IPS DF 4.7 (cell line): ENCODE data around the gene GYPB.
"Not testable (repeated sequence)": the region's sequence is repeated elsewhere in the genome, so short reads cannot be mapped to it uniquely, and the experiment has no call there.

Experiments
- DNase-seq: peaks from one replicate; pipeline ENCODE4 v3.0.0-alpha.2; 2013; ENCODE audit warnings: low spot score; ENCODE audit errors: extremely low read depth

The GYPB gene

DNA sequence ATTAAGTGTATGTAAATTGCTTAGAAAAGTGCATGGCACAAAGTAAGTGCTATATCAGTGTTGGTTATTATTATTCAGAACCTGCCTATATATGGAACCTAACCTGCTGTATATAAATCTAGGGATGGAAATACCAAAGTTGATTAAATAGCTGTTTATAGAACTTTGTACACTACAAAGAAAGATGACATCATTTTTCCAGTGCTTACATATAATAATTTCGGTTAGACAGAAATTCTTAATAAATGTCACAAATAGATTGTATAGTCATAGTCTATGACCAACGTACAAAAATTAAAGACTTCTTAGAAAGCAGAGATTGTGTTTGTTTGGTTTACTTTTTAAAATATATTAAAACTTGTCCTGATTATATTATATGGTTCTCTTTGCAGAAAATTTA is 4.4 kb downstream of the GYPB start:
- no peak for DNase-seq

DNA sequence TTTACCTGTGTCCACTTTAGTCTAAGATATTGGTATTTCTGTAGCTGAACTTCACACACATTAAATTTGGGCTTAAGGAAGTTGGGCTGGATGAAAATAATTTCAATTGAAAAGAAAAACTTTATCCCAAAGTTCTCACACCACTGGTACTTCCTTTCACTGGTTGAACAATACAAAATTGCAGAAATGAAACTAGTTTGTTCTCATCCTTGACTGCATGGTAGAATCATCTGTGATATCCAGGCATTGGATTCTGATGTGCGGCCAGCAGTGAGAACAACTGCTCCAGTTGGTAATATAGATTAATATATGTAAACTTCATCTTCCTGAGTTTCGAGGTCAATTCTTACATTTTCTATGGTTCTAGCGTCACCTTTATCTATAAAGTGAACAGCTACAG is 10.6 kb downstream of the GYPB start:
- DNase-seq, result not testable (repeated sequence)

DNA sequence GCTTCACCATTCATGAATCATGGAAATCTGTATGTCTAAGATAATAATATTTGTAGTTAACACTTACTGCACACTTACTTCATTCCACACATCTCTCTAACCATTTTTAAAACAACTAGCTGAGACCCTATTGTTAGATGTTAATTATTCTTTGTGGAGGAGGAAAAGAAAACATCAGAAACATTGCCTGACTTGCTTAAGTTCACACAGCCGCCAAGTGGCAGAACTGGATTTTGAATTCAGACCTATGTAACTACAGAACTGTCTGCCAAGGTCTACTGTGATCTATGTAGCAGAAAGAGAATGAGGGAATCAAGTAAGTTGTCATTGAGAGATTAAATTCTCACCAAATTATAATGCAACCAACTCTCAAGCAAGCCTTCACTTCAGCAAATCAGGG is 11.2 kb downstream of the GYPB start:
- DNase-seq, result not testable (repeated sequence)

DNA sequence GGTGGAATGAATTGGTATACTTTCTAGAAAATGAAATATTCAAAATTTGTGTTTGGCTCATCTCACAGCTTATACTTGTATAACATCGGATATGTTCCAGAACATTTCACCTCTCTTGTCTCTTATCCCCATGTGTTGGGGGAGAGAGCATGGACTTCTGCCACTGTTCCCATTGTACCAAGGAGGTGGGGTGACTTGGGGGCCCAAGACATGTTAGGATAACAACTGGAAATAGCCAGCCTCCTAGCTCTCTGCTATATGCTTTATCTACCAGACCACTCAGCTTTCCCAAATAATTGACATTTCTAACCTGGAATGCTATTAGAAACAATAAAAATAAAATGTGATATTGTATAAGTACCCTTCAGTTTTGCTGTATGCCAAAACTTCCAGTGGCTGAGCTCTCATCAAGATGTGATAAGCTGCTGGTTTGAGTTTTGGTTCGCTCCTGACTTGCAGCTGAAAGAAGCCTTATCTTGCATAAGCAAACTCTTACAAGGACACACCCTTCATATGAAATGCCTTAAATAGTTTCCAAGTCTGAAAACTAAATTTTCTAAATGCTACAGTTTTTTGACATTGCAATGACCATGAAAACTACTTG is 12.9 kb downstream of the GYPB start:
- not testable (repeated sequence) for DNase-seq

DNA sequence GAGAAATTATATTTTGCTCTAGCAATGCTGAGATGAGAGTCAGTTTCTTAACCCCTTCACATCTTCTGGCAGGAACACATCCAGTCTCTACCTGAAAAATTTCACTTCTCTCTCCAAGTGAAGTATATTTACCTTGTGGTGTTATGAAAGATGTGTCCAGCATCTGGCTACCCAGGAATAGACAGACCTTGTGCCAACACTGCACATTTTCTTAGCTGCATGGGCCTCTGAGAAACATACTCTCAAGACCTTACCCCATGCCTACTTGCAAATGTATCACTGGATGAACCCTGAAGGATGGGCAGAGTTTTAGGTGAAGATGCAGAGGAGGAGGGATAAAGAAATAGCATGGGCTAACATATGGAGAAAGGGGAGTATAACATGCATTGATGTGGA is 13.6 kb downstream of the GYPB start:
- DNase-seq, result not testable (repeated sequence)

DNA sequence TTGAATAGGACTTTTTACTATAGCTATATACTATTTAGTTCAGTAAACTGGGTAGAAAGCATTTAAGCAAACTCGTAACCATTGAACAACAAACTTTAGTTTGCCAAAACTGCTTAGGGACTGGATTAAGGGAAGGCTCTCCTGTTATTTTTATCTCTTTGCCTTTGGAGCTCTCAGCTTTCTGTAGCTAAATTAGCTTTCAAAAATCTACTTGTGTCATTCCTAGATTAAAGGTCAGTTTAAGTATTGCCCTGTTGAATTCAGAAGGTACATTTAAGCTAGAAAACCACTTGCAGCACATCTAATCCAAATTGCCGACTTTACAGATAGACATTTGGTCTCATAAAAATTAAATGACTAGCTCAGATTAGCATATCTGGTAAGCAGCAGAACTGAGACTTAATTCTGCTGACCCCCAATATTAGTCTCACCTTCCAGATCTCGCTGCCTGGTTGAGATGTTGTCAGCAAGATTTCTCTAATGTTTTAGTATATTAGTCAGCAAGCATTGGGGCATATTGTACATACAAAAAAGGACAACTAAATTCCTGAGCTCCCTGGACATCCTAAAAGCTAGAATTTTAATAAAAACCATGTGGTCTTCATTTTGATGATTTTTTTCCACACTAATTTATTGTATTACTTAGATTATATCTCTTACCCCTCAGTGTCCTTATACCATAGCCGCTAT is 14.2 kb downstream of the GYPB start:
- DNase-seq, result not testable (repeated sequence)

DNA sequence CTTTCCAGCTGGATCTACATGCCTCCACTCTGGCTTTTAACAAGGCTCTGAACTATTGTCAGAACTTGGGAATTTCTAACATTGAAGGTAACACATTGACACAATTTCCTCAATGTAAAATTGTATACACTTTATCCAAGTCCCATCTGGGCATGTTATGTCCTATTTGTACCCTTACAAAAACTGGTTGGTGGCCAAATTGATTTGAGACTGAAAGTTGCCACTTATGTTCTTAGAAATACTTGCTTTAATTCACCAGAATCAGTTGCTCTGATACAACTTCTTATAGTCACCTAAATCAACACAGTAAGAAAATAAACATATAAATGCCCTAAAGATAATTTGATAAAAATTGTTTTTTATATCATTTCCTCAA is 15.3 kb downstream of the GYPB start:
- DNase-seq, result not testable (repeated sequence)

DNA sequence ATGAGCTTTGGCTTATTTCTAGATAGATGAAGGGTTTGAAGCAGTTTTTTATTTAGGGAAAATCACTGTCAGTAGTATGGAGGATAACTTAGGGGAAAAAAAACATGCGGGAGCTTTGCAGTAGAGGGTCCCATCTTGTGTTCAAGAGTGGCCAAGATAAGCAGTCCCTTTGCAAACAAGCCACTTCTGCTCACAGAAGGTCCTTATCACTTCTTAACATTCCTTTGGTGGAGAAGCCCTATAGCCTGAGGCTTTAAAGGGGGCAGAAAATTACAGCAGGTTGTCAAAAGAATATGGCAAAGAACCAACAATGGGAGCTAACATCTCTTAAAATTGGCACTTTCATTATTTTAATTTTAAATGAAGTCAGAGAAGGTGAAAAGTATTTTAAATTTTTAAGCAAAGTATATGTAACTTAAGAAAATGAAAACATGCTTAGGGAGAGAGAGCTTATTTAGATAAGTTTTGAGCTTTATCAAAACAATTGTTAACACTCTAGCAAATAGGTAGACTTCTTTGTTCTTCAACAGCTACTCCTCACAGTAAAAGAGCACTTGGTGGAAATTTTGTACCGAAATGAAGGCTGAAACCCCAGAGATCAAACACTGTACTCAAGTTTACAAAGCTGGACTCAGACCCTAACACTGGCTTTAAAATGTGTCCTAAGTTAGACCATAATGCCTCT is 15.8 kb downstream of the GYPB start:
- not testable (repeated sequence) for DNase-seq

DNA sequence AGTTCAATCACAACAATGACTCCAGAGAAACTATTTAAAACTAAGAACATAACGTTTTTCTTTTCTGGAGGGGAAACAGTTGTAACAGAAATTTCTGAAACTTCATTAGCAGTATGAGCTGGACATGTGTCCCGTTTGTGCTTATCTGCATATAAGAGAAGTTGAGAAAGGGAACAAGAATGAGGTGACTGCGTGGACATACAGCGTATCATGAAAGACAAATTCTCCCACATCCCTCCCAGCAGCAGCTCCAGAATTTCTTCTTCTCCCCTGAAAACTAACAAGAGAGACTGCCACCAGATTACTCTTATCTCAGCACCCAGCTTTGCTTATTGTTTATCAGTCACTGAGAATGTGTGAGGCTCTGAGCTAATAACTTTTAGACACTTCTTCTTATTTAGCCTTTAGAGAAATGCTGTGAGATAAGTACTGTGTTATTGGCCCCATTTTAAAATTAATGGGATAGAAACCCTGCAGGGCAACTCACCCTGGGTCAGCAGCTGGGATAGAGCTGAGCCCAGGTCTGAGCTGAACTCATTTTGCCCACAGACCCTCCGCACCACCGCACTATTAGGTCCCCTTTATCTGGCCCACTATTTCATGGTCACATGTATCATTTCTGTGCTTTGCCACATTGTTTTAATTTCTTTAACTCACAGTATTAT is 18.7 kb downstream of the GYPB start:
- DNase-seq, result not testable (repeated sequence)

DNA sequence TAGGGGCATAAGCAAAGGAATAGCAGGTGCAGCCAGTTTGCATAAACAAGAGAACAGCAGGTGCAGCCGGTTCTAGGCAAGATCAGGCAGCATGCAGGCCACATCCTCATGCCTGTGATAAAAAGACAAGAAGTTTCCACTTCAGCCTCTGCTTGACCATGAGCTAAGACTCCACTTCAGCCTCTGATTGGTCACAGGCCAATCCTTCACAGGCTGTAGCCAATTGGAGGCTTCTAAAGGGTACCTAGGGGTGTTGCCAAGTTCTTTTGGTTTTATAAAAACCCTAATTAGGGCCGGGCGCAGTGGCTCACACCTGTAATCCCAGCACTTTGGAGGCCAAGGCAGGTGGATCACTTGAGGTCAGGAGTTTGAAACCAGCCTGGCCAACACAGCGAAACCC is 23.0 kb downstream of the GYPB start:
- DNase-seq, result not testable (repeated sequence)

DNA sequence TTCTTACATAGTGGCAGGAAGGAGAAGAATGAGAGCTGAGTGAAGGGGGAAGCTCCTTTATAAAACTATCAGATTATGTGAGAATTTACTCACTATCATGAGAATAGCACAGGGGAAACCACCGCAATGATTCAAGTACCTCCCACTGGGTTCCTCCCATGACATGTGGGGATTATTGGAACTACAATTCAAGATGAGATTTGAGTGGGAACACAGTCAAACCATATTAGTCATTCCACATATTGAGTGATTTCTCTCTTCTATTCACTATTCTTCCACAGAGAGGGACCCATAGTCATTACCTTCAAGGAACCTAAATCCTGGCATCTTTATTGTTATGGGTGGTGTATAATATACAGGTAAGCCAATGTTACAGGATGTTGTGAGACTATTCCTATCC is 27.4 kb downstream of the GYPB start:
- DNase-seq, result not testable (repeated sequence)

DNA sequence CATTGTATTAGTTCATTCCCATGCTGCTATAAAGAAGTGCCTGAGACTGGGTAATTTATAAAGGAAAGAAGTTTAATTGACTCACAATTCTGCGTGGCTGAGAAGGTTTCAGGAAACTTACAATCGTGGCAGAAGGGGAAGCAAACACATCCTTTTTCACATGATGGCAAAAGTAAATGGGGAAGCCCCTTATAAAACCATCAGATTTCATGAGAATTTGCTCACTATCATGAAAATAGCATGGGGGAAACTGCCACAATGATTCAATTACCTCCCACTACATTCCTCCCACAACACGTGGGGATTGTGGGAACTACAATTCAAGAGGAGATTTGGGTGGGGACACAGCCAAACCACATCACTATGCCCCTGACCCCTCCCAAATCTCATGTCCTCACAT is 28.5 kb downstream of the GYPB start:
- not testable (repeated sequence) for DNase-seq

DNA sequence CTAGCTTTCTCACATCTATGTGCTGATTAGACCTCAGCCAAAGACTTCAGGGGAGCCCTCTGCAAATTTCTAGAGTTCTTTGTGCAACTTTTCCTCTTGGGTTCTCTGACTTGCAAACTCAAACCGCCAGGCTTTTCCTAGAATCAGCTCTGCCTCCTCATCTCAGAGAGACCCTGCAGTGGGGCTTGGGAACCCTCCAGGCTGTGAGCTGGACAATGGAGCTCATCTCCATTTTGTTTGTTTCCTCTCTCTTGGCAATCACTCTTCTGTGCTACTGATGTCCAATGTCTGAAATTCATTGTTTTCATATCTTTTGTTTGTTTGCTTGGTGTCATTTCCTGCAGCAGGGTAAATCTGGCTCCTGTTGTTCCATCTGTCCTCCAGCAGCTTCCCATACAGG is 33.0 kb downstream of the GYPB start:
- no peak for DNase-seq

DNA sequence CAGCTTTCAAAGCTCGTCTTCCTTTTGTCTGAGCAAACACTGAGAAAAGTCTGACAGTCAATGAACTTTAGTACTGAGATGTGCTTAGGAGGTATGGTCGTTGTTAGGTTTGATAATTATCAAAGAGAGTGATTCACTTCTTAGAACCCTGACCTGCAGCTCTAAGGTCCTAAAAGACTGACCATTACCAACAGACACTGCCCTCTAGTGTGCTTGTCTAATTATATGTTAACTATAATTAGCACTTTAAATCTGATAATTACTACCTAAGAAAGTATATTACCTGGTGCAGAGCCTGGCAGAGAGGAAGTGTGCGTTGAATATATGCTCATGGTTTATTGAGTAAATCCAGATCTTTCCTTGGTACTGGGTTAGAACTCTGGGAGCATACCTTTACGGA is 38.4 kb downstream of the GYPB start:
- not testable (repeated sequence) for DNase-seq

DNA sequence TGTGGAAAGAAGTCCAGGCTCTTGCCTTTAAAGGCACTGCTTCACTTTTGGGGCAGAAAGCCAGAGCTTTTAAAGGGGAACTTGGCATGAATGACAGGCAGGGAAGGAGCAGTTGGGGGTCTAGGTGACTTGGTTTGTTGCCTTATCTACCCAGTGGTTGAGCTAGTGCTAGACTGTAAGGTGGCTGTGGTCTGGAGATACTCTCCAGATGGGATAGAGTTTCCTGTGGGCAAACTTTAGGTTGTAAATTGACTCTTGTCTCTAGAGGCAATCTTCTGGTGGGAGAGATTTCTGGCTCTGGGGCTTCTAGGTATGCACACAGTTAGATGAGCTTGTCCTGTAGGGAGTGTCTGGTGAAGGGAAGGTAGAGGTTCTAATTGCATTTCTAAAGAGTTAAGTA is 43.7 kb downstream of the GYPB start:
- not testable (repeated sequence) for DNase-seq

DNA sequence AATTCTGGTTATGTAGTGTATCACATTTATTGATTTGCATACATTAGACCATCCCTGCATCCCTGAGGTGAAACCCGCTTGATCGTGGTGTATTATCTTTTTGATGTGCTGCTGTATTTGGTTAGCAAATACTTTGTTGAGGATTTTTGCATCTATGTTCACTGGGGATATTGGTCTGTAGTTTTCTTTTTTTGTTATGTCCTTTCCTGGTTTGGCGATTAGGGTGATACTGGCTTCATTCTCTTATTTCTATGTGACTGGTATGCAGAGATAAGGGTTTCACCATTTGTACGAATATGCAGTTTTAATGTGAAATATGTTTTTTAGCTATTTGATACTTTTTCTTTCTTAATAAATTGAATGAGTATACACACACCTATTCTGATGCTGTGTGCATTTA is 45.2 kb downstream of the GYPB start:
- not testable (repeated sequence) for DNase-seq

DNA sequence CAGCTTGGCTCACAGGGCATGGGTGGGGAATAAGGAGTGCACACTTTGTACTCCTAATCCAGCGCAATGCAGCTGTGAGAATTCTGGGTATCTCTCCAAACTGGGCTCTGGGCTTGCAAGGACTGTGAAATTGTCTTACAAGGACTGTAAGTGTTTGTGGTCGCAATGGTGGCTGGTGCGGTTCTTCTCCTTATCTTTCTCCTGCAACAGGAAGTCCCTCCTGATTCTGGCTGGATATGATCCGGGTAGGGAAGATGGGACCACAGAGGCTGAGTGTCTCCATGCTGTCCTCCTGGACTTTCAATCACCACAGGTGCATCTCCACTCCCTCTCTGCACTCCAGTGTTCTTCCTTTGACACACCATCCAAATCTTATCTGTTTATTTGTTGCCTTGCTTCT is 58.1 kb downstream of the GYPB start:
- DNase-seq, result no peak

DNA sequence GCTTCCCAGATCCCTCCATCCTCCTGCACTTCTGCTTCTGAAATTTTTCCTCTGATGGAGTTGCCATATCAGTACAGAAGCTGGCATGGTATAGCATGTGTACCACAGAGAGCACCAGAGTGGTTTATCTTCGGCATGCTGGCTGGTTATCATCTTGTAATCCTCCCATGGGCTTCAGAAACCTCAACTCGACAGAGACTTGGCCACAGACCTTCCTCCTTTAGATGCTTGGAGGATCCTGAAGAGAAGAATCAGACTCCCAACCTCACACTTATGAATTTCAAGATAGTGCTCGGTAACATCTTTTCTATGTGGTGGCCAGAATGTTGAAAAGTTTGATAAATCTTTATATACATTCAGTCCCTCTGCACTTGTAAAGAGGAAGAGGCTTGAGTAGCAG is 63.9 kb downstream of the GYPB start:
- not testable (repeated sequence) for DNase-seq

DNA sequence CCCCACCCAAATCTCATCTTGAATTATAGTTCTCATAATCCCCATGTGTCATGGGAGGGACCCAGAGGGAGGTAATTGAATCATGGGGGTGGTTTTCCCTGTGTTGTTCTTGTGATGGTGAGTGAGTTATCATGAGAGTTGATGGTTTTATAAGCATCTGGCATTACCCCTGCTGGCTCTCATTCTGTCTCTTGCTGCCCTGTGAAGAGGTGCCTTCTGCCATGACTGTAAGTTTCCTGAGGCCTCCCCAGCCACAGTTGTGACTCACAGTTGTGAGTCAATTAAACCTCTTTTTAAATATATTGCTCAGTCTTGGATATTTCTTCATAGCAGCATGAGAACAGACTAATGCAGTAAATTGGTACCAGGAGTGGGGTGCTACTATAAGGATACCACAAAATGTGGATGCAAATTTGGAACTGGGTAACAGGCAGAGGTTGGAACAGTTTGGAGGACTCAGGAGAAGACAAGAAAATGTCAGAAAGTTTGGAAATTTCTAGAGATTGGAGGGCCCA is 67.7 kb downstream of the GYPB start:
- DNase-seq, result not testable (repeated sequence)

DNA sequence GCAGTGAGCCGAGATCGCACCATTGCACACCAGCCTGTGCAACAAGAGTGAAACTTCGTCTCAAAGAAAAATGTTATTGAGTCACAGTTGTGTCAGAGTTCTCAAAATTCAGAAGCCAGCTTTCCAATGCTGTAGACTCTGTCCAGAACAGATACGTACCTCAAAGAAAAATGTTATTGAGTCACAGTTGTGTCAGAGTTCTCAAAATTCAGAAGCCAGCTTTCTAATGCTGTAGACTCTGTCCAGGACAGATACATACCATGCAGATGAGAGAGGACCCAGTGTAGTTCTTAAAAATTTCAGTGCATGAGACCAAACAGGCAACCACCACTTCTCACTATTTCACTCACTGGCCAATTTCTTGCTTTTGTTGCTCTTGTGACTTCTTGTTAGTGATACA is 68.2 kb downstream of the GYPB start:
- DNase-seq, result not testable (repeated sequence)

DNA sequence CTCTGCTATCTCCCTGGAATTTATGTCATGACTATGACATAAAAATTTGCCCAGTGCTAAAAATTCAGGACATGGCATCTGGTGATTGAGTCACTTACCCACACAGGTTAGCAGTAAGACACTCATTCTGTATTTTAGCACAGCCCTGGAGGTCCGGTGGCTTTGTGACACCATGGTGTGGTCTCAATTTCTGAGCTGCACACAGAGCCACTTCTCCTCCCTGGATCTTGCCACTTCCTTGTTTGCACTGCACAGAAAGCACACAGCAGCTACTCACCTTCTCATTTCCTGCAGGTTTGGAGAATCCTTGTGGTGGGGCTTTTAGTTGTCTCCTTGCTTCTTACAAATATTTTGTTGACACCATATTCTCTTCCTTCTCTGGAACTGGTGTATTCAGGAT is 69.0 kb downstream of the GYPB start:
- DNase-seq, result not testable (repeated sequence)

DNA sequence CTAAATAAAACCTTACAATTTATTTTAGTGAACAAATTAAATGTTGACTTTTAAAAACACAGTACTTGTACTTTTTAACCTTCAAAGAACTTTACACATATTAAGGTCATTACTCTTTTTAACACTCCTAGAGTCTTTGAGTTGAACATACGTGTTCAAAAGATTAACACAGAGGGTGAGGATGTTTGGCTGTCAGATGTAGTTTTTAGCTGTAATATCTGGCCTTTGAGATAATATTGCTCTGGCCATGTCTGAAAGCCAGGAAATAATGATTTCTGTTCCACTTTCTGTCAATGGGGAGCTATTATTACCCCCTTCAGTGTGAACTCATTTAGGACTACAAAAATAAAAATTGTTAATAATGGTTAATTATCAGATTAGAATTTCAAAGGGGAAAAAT is 71.7 kb downstream of the GYPB start:
- DNase-seq, result not testable (repeated sequence)
